GM18951 (cell line): ENCODE data around the gene ZNF516.

ENCODE experiments used
- POLR2A ChIP-seq: IDR thresholded peaks from 4 replicates; pipeline ENCODE4 v1.6.1; 2011; ENCODE audit warnings: mild to moderate bottlenecking; ENCODE audit not compliant: insufficient read length, insufficient read depth; ENCODE audit errors: extremely low read depth
- in situ Hi-C: fragments of 300-500 bp; cut with MboI; formaldehyde crosslinking; loops from one replicate; pipeline ENCODE4 v1.12.0; 2022; ENCODE audit warnings: low sequenced_read_pairs, mixed read lengths, inconsistent platforms; ENCODE audit not compliant: unreplicated experiment

ZNF516 gene

DNA sequence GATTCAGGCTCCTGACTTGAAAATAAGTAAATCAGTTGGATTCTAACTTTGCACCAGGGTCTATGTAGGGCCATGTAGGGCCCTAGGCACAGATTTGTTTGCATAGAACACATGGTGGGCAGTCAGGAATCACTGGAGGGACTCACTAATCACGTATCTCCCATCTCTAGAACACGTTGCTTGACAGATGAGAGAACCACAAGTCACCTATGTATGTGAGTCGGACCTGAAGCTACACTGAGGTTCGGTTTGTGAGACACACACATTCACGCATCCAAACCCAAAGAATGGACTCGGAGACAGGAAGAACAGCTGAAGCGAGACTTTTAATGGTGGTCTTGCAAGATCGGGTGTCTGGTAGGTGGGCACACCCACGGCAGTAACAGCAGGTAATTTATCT is 157.0 kb downstream of the ZNF516 start:
- in situ Hi-C loops: no loop called here

DNA sequence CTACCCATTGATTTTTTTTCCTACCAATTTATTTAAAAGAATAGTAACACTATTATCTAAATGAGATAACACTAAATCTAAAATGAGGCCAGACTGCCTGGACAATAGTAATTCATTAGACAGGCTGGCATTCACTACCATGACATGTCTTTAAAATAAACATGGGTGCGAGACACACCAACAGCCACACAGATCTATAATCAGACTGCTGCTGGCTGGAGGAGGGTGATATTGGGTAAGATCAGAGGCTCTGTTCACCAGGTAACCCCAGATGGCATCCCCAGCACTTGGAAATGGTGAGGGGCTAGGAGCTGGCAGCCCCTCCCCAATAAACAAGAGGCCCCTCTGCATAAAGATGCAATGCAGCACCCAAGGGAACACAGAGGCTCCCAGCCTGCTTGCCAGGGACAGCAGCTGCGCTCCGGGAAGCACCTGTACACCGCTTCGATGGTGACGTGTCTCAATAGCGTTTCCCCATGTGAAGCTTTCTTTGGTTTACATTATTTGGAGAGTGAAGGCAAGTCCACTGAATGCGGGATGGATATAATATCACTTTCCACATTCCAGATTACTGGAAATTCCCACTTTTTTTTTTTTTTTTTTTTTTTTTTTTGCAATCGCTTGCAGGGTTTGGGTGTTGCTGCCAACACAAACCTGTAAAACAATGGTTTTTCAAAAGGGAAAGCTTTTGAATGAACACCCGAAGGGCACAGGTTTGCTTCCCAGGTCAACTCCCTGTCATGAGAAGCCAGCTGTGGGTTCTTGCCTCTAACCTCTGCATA is 159.0 kb downstream of the ZNF516 start:
- in situ Hi-C loops: no loop called here
- TF ChIP-seq POLR2A: no peak

More for the DNA sequence above, 157.0 kb downstream of the ZNF516 start:
- no peak for TF ChIP-seq POLR2A

GRCh38 chr18:76328140-76328539 is 166.9 kb downstream of the ZNF516 start:
- TF ChIP-seq POLR2A: no peak
- in situ Hi-C loops: no loop called here

- no peak for TF ChIP-seq POLR2A
- in situ Hi-C loops: no loop called here
Measured at GRCh38 chr18:76323891-76324290, 171.2 kb downstream of the ZNF516 start.

DNA sequence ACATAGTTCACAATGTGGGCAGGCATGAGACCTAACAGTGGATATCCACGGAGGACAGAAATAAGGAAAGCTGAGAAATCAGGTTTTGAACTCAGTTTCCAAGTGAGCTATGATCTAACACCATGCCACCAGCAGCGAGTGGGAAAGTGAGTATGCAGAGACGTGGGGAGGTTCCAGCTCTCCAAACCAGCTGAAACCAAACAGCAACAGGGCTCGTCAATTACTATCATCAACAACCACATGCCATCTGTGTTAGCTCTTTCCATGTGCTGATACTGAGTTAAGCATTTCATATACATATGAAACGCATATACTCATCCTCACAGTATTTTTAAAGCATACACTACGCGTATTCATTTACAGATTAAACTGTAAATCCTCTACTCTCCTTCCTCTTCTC is 172.4 kb downstream of the ZNF516 start:
- in situ Hi-C loops: no loop called here
- no peak for TF ChIP-seq POLR2A

DNA sequence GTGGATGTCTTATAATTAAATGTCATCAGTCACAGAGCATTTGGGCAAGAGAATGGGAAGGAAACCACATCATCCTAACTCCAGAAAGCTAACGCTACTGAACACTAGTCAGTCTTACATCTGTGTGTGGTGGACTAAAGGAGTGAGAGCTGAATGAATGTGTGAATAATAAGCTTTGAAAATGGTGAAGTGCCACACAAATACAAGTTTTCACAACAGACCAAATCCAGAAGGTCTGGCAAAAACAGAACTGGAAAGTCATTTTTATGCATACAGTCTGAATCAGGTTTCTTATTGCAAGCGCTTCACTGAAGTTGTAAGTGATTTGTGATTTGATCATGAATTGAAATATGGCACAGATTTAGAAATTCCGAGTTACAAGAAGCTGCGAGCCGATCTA is 175.7 kb downstream of the ZNF516 start:
- no peak for TF ChIP-seq POLR2A
- in situ Hi-C loops: no loop called here

- in situ Hi-C loops: no loop called here
Measured at GRCh38 chr18:76318607-76319006, 176.4 kb downstream of the ZNF516 start.

DNA sequence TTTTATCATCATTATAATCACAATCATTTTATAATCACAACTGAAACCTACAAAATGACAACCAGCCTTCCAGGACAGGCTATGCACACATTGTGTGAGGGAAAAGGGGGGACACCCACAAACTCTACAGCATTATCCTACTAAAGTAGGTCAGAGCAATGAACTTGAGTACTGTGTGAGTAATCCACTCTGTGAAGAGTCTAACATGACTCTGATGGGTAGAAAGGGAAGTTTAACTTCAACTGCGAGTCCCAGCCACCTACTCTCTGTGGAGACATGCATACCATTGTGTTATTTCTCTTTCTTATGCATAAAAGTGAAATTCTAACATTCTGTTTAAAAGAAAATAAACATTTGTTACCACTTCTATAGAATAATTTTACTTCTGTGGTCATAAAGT is 177.9 kb downstream of the ZNF516 start:
- in situ Hi-C loops: no loop called here
- TF ChIP-seq POLR2A: no peak

More at GRCh38 chr18:76318607-76319006, 176.4 kb downstream of the ZNF516 start:
- no peak for TF ChIP-seq POLR2A

- TF ChIP-seq POLR2A: no peak
- in situ Hi-C loops: no loop called here
Measured at GRCh38 chr18:76315722-76316230, 179.3 kb downstream of the ZNF516 start.

DNA sequence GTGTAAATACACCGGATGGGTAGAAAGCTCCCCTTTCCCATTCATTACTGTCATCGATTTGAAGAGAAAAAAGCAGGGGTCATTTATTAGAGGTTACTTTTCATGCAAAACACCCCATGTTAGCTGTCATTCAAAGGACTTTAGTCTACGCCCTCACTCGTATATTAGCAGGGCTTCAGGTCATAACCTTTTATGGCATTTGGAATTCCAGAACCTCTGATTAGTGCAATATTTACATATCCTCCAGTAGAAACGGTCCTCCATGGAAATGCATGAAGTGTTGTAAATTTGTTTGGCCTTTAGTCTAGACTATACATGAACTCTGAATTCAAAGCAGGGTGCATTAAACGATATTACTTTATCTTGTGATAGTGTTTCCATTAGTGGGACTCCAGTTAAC is 180.5 kb downstream of the ZNF516 start:
- TF ChIP-seq POLR2A: no peak
- in situ Hi-C loops: no loop called here

GRCh38 chr18:76314015-76314414 is 181.0 kb downstream of the ZNF516 start:
- in situ Hi-C loops: no loop called here
- TF ChIP-seq POLR2A: no peak
